ENCODE measurements around the gene PNLIPRP1.

PNLIPRP1 gene

DNA sequence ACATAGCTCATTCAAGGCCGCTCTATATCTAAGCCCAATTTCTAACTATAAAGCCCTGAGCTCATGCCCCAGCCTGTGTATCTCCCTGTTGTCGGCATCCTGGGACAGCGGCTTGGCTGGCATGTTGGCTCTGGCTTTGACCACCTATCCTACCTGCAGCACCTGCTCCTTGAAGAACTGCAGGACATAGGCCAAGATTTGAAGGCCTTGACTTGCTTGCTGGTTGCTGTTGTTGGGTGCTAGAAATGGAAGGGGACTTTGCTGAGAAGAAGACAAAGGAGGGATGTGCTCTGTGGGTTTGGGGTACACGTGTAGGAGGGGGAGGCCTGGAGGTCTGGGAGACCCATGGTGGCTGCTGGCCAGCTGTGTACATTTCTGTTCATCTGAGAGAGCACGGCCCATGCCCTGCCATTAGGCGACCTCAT lies 41.1 kb downstream of the PNLIPRP1 start:
- DNase-seq (ENCODE audit: low spot score): no peak

DNA sequence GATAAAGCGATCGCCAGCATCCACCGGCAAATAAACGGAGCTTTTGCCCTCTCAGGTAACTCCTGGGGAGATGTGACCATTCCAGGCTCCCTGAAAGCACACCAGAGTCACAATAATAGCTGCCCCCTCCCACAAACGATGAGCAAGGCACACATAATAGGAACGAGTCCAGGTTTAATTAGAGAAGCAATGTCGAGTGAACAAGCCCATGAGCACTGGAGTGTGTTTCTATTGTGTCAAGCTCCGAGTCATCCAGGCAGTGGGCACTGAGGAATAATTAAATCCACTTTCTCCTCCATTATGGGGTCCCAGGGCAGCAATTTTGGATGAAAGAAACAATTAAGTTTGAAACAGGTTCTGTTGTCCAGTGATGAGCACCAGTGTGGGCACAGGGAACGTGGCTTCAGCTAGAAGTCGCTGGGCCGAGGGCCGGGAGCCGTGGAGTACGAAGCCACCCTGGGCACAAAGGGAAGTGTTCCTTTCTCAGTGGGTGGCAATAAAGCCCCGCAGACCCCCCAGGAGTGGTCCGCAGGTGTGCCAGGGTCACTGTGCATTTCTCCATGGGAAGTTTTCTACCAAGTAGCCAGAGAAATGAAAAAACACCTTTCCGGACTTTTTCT lies 41.9 kb downstream of the PNLIPRP1 start:
- no peak for DNase-seq (ENCODE audit: low spot score)

DNA sequence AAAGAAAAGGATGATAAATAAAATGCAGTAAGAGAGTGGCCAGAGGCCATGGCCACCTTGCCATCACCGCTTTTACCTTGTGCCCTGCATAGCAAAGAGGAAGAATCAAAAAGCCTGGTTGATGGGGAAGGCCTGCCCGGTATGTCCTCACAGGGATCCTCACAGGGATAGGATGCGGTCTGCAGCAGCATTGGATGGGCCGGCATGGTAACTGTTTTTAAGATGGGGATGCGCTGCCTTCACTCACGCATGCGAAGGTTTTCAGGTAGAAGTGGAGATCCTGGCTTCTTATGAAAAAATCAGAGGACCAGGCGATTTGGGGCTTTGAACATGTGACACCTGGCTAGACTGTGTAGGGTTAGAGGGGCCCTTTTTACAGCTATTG lies 42.4 kb downstream of the PNLIPRP1 start:
- no peak for DNase-seq (ENCODE audit: low spot score)

DNA sequence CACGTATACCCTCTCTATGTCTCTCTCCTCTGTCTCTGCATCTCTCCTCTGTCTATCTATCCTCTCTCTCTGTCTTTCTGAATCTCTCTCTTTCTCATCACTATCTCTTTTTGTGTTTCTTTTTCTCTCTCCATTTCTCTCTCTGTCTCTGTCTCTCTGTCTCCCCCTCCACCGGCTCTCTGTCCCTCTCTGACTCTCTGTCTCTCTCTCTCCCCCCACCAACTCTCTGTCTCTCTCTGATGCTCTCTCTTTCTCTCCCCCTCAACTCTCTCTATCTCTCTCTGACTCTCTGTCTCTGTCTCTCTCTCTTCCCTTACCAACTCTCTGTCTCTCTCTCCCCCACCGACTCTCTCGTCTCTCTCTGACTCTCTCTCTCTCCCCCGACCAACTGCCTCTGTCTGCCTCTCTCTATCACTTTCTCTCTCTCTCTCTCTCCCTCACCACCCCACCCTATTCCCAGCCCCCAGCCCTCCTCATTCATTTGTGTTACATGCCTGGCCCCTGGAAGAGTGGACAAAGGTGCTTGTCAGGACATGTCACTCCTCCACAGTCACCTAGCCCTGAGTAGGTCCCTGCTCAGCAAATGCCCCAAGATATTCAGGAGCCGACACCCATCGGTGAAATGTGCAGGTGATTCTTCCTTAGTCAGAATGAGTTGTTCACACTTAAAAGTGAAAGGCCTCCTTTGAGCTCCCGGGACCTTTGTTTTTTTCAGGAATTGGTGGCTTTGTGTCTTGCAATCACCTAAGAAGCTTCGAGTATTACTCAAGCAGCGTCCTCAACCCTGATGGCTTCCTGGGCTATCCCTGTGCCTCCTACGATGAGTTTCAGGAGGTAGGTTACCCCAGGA lies 43.6 kb downstream of the PNLIPRP1 start:
- DNase-seq (ENCODE audit: low spot score): no peak

DNA sequence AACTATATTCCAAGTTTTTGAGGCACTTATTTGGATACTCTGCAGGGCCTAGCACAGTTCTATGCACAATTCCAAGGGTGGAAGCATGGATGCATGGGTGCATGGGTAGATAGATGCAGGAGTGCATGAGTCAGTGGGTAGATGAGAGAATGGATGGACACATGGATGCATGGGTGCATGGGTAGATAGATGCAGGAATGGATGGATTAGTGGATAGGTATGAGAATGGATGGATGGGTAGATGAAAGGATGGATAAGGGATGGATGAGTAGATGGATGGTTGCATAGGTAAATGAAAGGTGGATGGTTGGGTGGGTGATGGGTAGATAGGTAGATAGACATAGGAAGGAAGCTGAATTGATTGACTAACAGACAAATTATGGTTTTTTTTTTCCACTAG lies 45.6 kb downstream of the PNLIPRP1 start:
- no peak for DNase-seq (ENCODE audit: low spot score)

DNA sequence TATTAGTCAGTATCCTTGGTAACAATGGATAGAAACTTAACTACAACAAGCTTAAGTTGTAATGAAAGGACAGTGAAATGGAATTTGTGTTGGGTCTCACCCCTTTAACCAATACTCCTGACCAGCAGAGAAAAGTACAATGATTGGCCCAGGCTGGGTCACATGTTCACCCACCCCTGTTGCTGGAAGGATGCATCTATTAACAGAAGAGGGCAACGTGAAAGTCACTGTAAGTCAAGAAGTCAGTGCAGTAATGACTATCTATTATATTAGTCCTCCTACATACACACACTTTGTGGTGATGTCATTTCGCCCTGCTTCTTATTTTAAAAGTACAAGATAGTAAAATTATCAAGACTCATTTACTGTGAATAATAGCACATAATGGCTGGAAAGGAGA lies 46.2 kb downstream of the PNLIPRP1 start:
- DNase-seq (ENCODE audit: low spot score): no peak

DNA sequence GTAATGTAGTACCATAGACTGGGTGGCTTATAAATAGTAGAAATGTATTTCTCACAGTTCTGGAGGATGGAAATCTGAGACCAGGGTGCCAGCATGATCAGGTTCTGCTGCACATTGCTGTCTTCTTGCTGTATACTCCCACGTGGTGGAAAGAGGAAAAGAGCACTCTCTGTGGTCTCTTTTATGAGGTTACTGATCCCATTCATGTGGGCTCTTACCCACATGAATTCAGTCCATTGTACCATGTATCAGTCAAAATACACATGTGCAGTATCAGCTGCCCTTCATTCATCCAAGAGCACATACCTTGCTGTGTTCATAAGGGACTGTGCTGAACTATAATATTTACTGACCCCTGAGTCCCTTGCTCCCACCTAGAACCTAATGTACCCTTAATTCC lies 47.1 kb downstream of the PNLIPRP1 start:
- DNase-seq (ENCODE audit: low spot score): no peak

DNA sequence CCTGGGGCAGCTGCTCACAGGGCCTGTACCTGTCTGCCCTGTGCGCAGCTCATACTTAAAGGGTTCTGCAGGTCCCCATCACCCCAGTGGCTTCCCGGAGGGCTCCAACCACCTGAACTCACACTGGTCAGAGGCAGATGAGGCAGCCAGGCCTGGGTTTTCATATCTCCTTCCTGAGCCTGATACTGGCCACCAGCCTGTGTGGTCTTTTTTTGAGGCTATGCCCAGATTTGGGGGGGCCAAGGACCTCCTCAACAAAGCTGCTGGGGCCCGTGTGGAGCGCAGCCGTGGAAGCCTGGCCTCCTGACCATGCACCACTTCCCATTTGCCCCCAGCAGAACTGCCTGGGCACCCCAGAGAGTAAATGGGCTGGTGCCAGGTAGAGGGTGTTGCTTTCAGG lies 55.7 kb downstream of the PNLIPRP1 start:
- DNase-seq (ENCODE audit: low spot score): no peak

DNA sequence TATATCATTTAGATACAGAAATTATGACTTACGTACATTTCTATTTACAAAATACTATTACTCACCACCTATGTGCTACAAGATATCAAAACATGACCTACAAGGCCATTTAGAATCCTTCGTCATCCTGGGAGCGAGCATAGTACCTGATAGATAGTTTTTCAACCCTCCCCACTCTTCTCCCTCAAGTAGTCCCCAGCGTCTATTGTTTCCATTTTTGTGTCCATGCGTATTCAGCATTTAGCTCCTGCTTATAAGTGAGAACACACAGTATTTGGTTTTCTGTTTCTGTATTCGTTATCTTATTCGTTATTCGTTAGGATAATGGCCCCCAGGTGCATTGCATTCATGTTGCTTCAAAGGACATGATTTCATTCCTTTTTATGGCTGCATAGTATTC lies 58.1 kb downstream of the PNLIPRP1 start:
- no peak for DNase-seq (ENCODE audit: low spot score)

DNA sequence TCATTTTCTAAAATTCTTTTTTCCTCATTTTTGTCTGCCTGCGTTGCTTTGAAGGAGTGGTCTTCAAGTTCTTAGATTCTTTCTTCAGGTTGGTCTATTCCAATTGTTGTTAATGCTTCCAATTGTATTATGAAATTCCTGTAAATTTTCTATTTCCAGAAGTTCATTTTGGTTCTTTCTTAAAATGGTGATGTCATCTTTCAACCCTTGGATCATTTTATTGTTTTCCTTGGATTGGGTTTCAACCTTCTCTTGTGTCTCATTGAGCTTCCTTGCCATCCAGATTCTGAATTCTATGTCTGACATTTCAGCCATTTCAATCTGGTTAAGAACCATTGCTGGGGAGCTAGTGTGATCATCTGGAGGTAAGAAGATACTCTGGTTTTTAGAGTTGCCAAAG lies 63.1 kb downstream of the PNLIPRP1 start:
- DNase-seq (ENCODE audit: low spot score): no peak

DNA sequence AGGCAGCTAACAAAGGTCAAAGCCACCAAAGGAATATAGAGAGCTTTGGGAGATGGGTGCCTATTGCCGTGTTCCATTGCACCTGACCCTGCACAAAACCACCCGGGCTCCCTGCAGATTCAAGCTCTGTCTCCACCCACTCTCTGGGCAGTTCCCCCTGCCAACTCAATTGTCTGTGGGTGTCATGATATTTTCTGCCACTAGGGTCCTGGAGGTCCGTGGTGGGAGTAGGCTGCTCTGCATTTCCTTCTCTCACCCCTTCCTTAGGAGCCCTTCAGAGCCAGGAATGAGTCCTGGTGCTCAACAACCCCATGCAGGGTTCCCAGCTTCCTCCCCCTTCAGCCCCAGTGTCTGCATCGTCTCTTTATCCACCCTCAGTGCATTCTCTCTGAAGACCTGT lies 64.1 kb downstream of the PNLIPRP1 start:
- DNase-seq (ENCODE audit: low spot score): no peak

DNA sequence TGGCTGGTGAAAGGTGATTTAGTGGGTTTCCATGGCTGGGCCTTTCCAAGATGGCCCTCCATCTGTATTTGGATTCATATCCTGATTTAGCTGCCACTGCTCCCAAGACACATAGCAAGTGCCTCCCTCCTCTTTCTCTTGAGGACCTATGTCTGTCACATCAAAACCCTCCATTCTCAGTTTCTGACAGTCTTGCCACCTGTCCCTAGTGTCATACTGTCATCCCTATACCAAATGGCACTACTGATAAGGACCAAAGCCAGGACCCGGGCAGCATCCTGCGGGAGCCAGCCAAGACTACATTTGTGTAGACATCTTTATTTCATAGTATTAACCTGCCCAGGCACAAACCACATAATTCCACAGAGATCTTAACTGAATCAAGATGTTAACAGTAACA lies 64.8 kb downstream of the PNLIPRP1 start:
- no peak for DNase-seq (ENCODE audit: low spot score)

DNA sequence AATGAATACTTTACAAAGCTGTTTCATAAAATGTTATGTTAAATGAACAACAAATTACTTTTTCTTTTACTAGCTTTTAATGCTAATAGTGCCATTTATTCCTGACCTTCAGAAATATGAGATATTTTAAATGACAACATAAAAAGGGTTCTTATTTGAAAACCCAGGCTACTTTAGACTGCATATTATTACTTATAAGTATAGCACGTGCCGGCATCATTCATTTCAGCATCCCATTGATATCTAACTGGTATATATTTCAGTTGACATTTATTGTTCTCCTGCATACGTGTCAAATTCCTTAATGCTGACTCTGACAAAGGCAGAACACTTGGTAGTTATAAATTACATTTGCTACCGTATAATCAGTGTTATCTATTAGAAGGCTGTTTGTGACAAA lies 65.3 kb downstream of the PNLIPRP1 start:
- DNase-seq (ENCODE audit: low spot score): no peak

DNA sequence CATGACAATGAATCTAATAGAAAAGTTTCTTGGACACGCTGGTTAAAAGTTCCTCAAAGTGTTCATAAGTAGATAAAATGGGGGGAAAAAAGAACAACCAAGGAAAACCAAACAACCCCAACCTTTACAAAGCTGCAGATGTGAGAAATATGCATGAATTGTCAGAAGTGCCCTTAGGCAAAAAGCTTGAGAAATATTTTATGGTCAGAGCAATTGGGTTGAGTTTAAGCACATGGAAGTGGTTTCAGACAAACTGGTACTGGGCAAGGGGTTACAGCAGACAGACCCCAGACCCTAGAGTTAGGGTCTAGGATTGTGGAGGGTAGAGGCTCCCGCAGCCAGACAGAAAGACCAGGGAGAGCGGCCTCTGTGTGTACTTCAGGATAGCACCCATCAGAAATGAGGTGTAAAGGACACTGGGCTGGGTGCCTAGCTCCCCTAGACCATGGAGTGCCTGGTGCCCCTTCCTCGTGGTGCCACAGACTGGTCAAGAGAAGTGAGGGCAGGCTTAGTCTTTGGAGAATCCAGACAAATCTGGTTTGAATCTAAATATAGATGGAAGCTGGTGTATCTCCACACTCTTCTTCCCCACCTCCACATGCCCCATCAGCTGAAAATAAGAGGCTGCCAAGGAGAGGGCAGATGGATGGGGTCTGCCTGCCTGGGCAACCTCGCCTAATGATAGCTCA lies 67.2 kb downstream of the PNLIPRP1 start:
- DNase-seq (ENCODE audit: low spot score): no peak

Data from CD4-positive, alpha-beta T cell treated with Interleukin-15 for 4 hours (primary cell).